GM23248 (cell line): ENCODE results near the gene ISG20L2.

ENCODE experiments used
- EZH2 ChIP-seq: fragments of 200-600 bp; sonication (generic); IDR thresholded peaks from 2 replicates; pipeline ENCODE4 v1.6.1; 2018; ENCODE audit warnings: antibody characterized with exemption, mild to moderate bottlenecking; ENCODE audit not compliant: insufficient read depth, poor library complexity, severe bottlenecking
- EZH2phosphoT487 ChIP-seq: fragments of 200-600 bp; sonication (generic); IDR thresholded peaks from 2 replicates; pipeline ENCODE4 v1.6.1; 2018; ENCODE audit warnings: antibody characterized with exemption, moderate library complexity, mild to moderate bottlenecking, low read depth; ENCODE audit not compliant: insufficient read depth

DNA sequence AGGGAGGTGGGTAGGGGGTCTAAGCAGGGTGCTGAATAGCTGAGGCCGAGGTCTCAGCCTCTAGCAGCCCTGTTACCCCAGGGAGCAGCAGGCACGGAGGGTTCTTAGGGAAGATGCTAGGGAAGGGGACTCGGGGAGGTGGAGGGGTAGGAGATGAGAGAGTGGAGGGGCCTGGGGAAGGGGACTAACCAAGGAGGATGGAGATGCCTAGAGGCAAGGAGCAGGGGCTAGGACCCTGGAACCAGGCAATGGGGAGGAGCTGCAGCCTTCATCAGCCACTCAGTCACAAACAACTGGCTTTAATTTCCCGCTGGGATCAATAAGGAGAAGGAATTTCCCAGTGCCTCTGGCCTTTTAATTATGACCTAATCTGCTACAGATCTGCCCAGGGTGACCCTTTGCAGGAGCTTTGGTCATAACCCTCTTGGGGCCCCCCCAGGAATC lies 20.3 kb downstream of the ISG20L2 start:
- TF ChIP-seq EZH2 (no peak), EZH2phosphoT487 (no peak)
